BE2C (cell line): ENCODE measurements around the gene RAD9A.

Source experiments
- DNase-seq: peaks from one replicate; pipeline ENCODE4 v3.0.0-alpha.2; 2020
- H3K27me3 ChIP-seq: fragments of 250-450 bp; sonication (Bioruptor Pico); 2 replicates; pipeline ENCODE4 v1.5.1; 2020; ENCODE audit warnings: mild to moderate bottlenecking
- H3K36me3 ChIP-seq: fragments of 250-450 bp; sonication (Bioruptor Pico); 2 replicates; pipeline ENCODE4 v1.5.1; 2020; ENCODE audit warnings: mild to moderate bottlenecking
- H3K4me1 ChIP-seq: fragments of 250-450 bp; sonication (Bioruptor Pico); 2 replicates; pipeline ENCODE4 v1.5.1; 2020
- H3K4me3 ChIP-seq: 2 replicates; pipeline ENCODE4 v1.5.1; 2011; ENCODE audit warnings: low read depth, low read length
- H3K9me3 ChIP-seq: fragments of 250-450 bp; sonication (Bioruptor Pico); 2 replicates; pipeline ENCODE4 v1.5.1; 2020
- TF ChIP-seq, protein P1 (sequence below): IDR thresholded peaks from 2 replicates; pipeline ENCODE4 v1.5.1; 2012; ENCODE audit warnings: mild to moderate bottlenecking, low read depth, low read length

RAD9A gene

DNA sequence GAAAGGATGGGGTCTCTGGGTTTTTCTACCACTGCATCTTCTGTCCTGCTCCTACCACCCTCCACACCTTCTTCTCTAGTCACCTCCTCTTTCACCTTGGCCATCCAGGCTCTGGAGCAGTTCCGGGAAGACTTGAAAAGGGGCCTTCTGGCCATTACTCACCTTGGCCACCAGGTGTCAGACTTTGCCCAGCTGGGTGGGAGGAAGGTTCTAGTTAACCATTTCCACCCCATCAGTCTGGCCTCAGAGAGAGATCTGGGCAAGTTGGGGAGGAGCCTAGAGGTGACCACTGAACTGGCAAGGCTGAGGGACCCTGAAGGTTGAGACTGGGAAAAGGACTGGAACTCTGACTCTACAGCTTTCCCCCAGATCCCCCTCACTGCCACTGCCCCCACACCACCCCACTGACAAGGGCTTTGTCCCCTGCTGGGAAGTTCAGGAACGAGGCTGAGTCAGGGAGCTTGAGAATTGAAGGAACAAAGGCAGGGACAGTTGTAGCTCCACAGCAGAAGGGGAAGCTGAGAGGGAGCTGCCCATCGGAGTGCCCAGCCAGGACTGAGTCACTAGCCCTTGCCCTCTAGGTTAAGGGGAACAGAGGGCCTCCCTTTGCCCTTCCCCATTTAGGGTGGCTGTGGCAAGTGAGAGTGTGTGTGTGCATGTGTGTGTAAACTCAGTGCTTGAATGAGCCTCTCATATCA, 34.8 kb upstream of the RAD9A start:
- Histone ChIP-seq H3K9me3 (no peaks in the 10 kb centered on the region), H3K36me3 (no peaks in the 10 kb centered on the region), H3K27me3 (no peaks in the 10 kb centered on the region), H3K4me3 (no peak overlapping the region), H3K4me1 (peaks cover 13% of the 10 kb centered on the region)
- TF ChIP-seq, protein P1, sequence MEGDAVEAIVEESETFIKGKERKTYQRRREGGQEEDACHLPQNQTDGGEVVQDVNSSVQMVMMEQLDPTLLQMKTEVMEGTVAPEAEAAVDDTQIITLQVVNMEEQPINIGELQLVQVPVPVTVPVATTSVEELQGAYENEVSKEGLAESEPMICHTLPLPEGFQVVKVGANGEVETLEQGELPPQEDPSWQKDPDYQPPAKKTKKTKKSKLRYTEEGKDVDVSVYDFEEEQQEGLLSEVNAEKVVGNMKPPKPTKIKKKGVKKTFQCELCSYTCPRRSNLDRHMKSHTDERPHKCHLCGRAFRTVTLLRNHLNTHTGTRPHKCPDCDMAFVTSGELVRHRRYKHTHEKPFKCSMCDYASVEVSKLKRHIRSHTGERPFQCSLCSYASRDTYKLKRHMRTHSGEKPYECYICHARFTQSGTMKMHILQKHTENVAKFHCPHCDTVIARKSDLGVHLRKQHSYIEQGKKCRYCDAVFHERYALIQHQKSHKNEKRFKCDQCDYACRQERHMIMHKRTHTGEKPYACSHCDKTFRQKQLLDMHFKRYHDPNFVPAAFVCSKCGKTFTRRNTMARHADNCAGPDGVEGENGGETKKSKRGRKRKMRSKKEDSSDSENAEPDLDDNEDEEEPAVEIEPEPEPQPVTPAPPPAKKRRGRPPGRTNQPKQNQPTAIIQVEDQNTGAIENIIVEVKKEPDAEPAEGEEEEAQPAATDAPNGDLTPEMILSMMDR: peak; percentile 99
- DNase-seq: peak; percentile 77

DNA sequence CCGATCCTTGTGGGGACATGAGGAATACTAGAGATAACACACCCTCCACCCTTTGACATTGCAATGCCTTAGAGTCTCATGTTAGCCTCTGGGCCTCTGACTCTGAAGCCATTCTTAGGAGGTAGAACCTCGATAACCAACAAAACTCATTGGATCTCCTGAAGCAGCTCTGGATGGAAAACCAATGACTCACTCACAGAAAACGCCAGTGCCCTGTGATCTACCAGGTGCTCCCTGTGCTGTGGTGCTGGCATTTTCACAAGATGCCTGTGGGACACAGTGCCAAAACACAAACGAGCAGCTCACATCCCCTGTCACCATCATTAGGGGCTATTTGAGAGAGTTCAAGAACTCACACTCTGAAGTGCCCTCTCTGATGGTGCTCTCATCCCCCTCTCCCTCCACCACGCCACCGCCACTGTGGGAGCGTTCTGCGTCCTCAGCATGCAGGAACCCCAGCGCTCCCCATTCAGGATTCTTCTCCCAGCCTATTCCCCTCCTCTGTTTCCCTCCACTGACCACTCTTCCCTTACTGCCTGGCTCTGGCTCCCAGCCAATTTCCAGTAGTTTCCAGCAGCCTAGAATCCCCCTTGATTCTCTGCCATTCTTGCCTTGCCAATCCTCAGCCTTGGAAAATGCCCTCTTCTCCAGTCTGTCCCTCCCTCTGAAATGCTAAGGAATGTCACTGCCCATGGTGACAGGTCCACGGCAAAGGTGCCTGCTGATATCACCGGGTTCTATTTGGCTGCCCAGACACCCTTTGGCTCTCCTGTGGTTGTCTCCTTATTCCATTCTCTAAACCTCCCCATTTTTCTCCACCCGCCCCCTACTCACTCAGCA, 33.7 kb upstream of the RAD9A start:
- Histone ChIP-seq H3K4me1 (peaks cover 13% of the 10 kb centered on the region), H3K9me3 (no peaks in the 10 kb centered on the region), H3K27me3 (no peaks in the 10 kb centered on the region), H3K4me3 (no peak overlapping the region), H3K36me3 (no peaks in the 10 kb centered on the region)
- no peak for DNase-seq
- TF ChIP-seq, protein P1: no peak

DNA sequence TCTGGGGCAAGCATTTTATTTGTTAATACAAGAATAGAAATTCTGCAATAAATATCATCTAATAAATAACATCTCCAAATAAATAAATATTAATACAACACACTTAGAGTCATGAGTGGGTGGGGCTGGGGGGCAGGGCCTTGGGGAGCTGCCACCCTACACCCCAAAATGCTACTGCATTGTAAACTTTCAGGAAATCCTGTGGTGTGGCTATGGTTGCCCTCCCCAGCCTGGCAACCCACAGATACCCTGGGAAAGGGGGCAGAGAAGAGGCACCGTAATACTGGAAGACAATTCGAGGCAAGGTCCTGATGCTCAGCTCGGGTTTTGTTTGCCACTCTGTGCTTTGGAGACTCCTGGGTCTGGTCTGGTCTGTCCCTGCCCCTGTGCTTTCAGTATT, 27.6 kb upstream of the RAD9A start:
- Histone ChIP-seq H3K4me3 (no peak overlapping the region), H3K4me1 (peaks cover 3% of the 10 kb centered on the region; the same call in 1 of the 2 replicates), H3K27me3 (no peaks in the 10 kb centered on the region), H3K36me3 (no peaks in the 10 kb centered on the region), H3K9me3 (no peaks in the 10 kb centered on the region)
- DNase-seq: no peak
- TF ChIP-seq, protein P1: no peak

DNA sequence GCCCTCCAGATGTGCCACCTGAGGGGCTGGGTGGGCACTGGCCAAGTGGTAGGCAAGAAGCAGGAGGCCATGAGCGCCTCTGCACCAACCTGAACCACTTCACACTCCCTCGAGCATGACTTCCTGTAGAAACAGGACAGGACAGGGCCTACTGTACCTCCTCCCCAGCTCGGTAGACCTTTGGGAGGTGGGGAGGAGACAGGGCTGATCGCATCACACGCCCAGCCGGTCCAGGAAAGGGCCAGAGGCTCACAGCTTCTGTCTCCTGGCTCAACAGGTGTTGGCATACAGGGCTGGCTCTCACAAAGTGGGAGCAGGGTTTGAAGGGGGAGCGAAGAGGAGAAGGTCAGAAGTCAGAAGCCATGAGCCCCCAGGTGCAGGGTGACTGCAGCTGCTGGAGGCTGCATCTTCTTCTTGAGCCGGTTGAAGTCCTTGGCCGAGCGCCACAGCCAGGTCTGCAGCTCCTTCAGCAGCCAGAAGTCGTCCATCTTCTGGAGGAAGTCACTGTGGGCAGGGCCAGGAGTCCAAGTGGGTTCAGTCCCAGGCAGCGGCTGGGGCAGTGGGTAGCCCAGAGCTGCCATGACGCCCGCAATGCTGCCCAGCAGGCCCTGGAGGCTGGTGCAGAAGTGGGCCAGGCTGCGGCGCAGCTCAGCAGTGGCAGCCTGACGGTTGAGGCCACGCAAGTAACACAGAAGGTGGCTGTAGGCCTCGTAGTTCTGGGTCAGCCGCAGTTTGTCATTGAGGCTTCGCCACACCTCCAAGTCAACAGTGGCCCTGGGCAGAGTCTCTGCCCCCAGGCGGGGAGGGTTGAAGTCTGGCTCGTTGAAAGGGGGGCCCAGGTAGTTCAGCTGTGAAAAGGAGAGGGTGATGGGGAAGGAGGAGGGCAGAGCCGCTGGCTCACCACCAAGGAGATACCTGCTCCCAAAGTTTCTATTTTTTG, 26.7 kb upstream of the RAD9A start:
- H3K4me3 ChIP-seq: no peak overlapping the region
- no peaks in the 10 kb centered on the region for H3K27me3 ChIP-seq
- no peak for DNase-seq
- no peaks in the 10 kb centered on the region for H3K9me3 ChIP-seq
- TF ChIP-seq, protein P1: no peak
- peaks cover 3% of the 10 kb centered on the region; the same call in 1 of the 2 replicates for H3K4me1 ChIP-seq
- H3K36me3 ChIP-seq: no peaks in the 10 kb centered on the region

DNA sequence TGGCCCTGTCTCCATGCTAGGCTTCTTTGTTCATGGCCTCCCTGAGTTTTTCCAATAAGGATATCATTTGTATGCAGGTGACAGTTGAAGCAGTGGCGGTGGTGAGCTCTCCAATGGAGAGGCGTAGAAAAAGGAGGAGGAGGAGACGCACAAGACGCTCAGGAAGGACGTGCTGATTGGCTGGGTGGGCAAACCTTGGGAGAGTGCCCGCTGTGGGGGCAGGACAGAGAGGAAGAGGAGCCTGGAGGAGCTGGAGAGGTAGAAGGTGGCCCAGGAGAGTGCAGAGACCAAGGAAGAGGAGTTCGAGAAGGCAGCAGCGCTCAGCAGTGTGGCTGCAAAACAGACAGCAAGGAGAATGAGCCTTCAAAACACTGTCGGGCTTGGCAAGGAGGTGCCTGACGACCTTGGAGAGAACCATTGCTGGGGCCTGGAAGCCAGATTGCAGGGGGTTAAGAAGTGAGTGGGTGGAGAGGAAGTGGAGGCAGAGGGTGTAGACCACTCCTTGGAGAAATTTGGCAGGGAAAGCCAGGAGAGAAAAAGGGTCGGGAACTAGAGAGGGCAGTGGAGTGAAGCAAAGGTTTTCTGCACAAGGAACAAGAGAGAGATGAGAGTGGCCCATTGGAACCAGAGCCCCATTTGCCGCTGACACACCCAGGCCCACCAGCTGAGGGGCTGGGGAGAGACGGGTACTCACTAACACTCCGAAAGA, 25.9 kb upstream of the RAD9A start:
- H3K27me3 ChIP-seq: no peaks in the 10 kb centered on the region
- no peak for DNase-seq
- H3K4me3 ChIP-seq: no peak overlapping the region
- peaks cover 3% of the 10 kb centered on the region; the same call in 1 of the 2 replicates for H3K4me1 ChIP-seq
- TF ChIP-seq, protein P1: no peak
- H3K9me3 ChIP-seq: no peaks in the 10 kb centered on the region
- H3K36me3 ChIP-seq: no peaks in the 10 kb centered on the region
